Stimulated activated CD4-positive, alpha-beta T cell treated with anti-CD3 and anti-CD28 coated beads, Interleukin-1b, Interleukin-23, amount 100 ng/mL, for 24 hours (primary cell): ENCODE data around the gene AK5.

ENCODE experiments used
- DNase-seq, 4 experiments: peaks; one replicate each; pipeline ENCODE4 v3.0.0-alpha.2; 2020; ENCODE audit warnings: low read depth in 4 of 4, low spot score in 1 of 4

The AK5 gene

GRCh38 chr1:77281491-77282186 lies at the start of gene AK5:
AK5 (plus strand) TSS chr1:77282019; CDS start chr1:77282314, 295 bp downstream.
- DNase-seq, result peak; percentile 17 to 46 (median 31)

- no peak for DNase-seq
Measured at GRCh38 chr1:77232829-77233228, 49.0 kb upstream of the AK5 start.

- DNase-seq, result no peak
Measured at GRCh38 chr1:77234096-77234495, 47.7 kb upstream of the AK5 start.

- no peak for DNase-seq
Measured at GRCh38 chr1:77234943-77235342, 46.9 kb upstream of the AK5 start.

GRCh38 chr1:77238462-77238861 lies 43.4 kb upstream of the AK5 start:
- no peak for DNase-seq

GRCh38 chr1:77239311-77239710 lies 42.5 kb upstream of the AK5 start:
- DNase-seq, result no peak

- no peak for DNase-seq
Measured at GRCh38 chr1:77245830-77246229, 36.0 kb upstream of the AK5 start.

GRCh38 chr1:77250126-77250525 lies 31.7 kb upstream of the AK5 start:
- no peak for DNase-seq

- DNase-seq, result no peak
Measured at GRCh38 chr1:77253211-77253610, 28.6 kb upstream of the AK5 start.

- DNase-seq, result no peak
Measured at GRCh38 chr1:77263708-77264107, 18.1 kb upstream of the AK5 start.

- DNase-seq, result no peak
Measured at GRCh38 chr1:77265180-77265579, 16.6 kb upstream of the AK5 start.

- DNase-seq, result no peak
Measured at GRCh38 chr1:77267035-77267434, 14.8 kb upstream of the AK5 start.

GRCh38 chr1:77271852-77272580 lies 9.8 kb upstream of the AK5 start:
- no peak for DNase-seq

GRCh38 chr1:77273891-77274290 lies 7.9 kb upstream of the AK5 start:
- DNase-seq, result no peak

GRCh38 chr1:77275194-77275593 lies 6.6 kb upstream of the AK5 start:
- DNase-seq, result no peak

GRCh38 chr1:77276941-77277340 lies 4.9 kb upstream of the AK5 start:
- no peak for DNase-seq

- no peak for DNase-seq
Measured at GRCh38 chr1:77279929-77280328, 1.9 kb upstream of the AK5 start.

- no peak for DNase-seq
Measured at GRCh38 chr1:77280962-77281361, 857 bp upstream of the AK5 start.

- peak in 2 of 4 experiments; percentile 9 to 17 for DNase-seq
Measured at GRCh38 chr1:77282187-77282865, 507 bp downstream of the AK5 start.

GRCh38 chr1:77282866-77283539 lies 1.2 kb downstream of the AK5 start:
- DNase-seq, result peak in 3 of 4 experiments; percentile 5 to 15 (median 9)

- DNase-seq, result no peak
Measured at GRCh38 chr1:77283701-77284425, 2.0 kb downstream of the AK5 start.
